HEK293T (cell line): ENCODE measurements around the gene CDH13.

Experiments
- CTCF ChIA-PET: fragments of 350-600 bp; formaldehyde crosslinking; extraction: SDS; loops from one replicate; lab custom pipeline; 2021; ENCODE audit warnings: antibody characterized with exemption, inconsistent platforms; lab: Yijun Ruan, JAX
- POLR2A ChIA-PET: fragments of 350-600 bp; formaldehyde crosslinking; extraction: SDS; loops from one replicate; lab custom pipeline; 2020; ENCODE audit warnings: antibody characterized with exemption, inconsistent platforms; lab: Yijun Ruan, JAX
- DNase-seq: peaks from one replicate; pipeline ENCODE4 v3.0.0; 2012; ENCODE audit warnings: mixed read lengths; ENCODE audit errors: extremely low spot score
- ARNT ChIP-seq: fragments of 450-650 bp; IDR thresholded peaks from 2 replicates; pipeline ENCODE4 v1.6.1; 2017; ENCODE audit warnings: mild to moderate bottlenecking
- BHLHE40 ChIP-seq: fragments of 450-650 bp; IDR thresholded peaks from 2 replicates; pipeline ENCODE4 v1.6.1; 2016; ENCODE audit warnings: mild to moderate bottlenecking, moderate library complexity, borderline replicate concordance
- CTBP1 ChIP-seq: fragments of 450-650 bp; IDR thresholded peaks from 2 replicates; pipeline ENCODE4 v1.6.1; 2016; ENCODE audit warnings: borderline replicate concordance
- ELF4 ChIP-seq: fragments of 450-650 bp; IDR thresholded peaks from 2 replicates; pipeline ENCODE4 v1.6.1; 2017; ENCODE audit warnings: antibody characterized with exemption
- FOXA1 ChIP-seq: fragments of 450-650 bp; IDR thresholded peaks from 2 replicates; pipeline ENCODE4 v1.6.1; 2016; ENCODE audit warnings: mild to moderate bottlenecking
- FOXK2 ChIP-seq: fragments of 450-650 bp; IDR thresholded peaks from 2 replicates; pipeline ENCODE4 v1.6.1; 2016; ENCODE audit warnings: mild to moderate bottlenecking
- FOXM1 ChIP-seq: fragments of 450-650 bp; IDR thresholded peaks from 2 replicates; pipeline ENCODE4 v1.6.1; 2017; ENCODE audit warnings: mild to moderate bottlenecking, borderline replicate concordance
- HDGF ChIP-seq: fragments of 450-650 bp; IDR thresholded peaks from 2 replicates; pipeline ENCODE4 v1.6.1; 2017; ENCODE audit warnings: antibody characterized with exemption, borderline replicate concordance
- L3MBTL2 ChIP-seq: fragments of 450-650 bp; conservative IDR thresholded peaks from 2 replicates; pipeline ENCODE4 v1.6.1; 2016; ENCODE audit warnings: mild to moderate bottlenecking
- LEF1 ChIP-seq: fragments of 450-650 bp; IDR thresholded peaks from 2 replicates; pipeline ENCODE4 v1.6.1; 2017; ENCODE audit warnings: mild to moderate bottlenecking, borderline replicate concordance
- NFRKB ChIP-seq: fragments of 450-650 bp; IDR thresholded peaks from 2 replicates; pipeline ENCODE4 v1.6.1; 2016; ENCODE audit warnings: mild to moderate bottlenecking, moderate library complexity
- SP1 ChIP-seq: fragments of 450-650 bp; IDR thresholded peaks from 2 replicates; pipeline ENCODE4 v1.6.1; 2017
- SUZ12 ChIP-seq: fragments of 450-650 bp; IDR thresholded peaks from 2 replicates; pipeline ENCODE4 v1.6.1; 2016; ENCODE audit warnings: mild to moderate bottlenecking
- TARDBP ChIP-seq: fragments of 450-650 bp; IDR thresholded peaks from 2 replicates; pipeline ENCODE4 v1.6.1; 2016
- ZNF384 ChIP-seq: fragments of 450-650 bp; IDR thresholded peaks from 2 replicates; pipeline ENCODE4 v1.6.1; 2016
- TF ChIP-seq, protein P1 (sequence below): fragments of 450-650 bp; IDR thresholded peaks from 2 replicates; pipeline ENCODE4 v1.6.1; 2016

CDH13 gene

DNA sequence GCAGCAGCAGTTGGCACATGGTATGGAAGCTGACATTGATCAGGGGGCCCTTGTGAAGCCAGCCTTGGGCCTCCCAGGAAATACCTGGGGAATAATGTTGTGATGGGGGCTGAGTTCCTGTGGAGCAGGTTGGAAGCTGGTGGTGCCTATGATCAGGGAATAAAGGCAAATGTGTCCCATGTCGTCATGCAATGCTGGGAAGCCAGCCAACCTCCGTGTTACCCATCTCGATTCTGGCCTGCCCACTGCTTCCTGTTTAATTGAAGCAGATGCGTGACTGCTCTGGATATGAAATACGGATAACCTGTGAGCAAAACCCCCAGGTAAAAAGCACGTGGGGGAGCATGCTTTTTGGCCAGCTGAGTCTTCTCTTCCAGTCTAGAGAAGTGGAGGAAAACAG is 600.6 kb downstream of the CDH13 start:
- TF ChIP-seq TARDBP (no peak), L3MBTL2 (no peak), ZNF384 (no peak), SUZ12 (no peak), CTBP1 (no peak), SP1 (no peak)
- no peak for DNase-seq
- ChIA-PET CTCF (interaction anchor here (1.0 kb wide), 1 partner anchor 12 kb away, joined by 3 read pairs; no protein-coding TSS in a partner anchor), POLR2A (no interaction called here)

- TF ChIP-seq LEF1 (no peak), HDGF (no peak), CTBP1 (no peak), FOXA1 (no peak), NFRKB (no peak), ZNF384 (no peak), ARNT (no peak), ELF4 (no peak), SP1 (no peak), BHLHE40 (no peak), FOXK2 (no peak), SUZ12 (no peak), FOXM1 (no peak), L3MBTL2 (no peak), TARDBP (no peak)
- TF ChIP-seq, protein P1, sequence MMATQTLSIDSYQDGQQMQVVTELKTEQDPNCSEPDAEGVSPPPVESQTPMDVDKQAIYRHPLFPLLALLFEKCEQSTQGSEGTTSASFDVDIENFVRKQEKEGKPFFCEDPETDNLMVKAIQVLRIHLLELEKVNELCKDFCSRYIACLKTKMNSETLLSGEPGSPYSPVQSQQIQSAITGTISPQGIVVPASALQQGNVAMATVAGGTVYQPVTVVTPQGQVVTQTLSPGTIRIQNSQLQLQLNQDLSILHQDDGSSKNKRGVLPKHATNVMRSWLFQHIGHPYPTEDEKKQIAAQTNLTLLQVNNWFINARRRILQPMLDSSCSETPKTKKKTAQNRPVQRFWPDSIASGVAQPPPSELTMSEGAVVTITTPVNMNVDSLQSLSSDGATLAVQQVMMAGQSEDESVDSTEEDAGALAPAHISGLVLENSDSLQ = no peak
- ChIA-PET POLR2A (no interaction called here), CTCF (no interaction called here)
- no peak for DNase-seq
These were observed 605.0 kb downstream of the CDH13 start for GRCh38 chr16:83231729-83232128.

- TF ChIP-seq L3MBTL2 (no peak), FOXA1 (no peak), ZNF384 (no peak), SUZ12 (no peak), ELF4 (no peak), SP1 (no peak), FOXK2 (no peak)
- ChIA-PET CTCF (no interaction called here), POLR2A (no interaction called here)
- DNase-seq = no peak
These were observed 606.4 kb downstream of the CDH13 start for GRCh38 chr16:83233153-83233552.

DNA sequence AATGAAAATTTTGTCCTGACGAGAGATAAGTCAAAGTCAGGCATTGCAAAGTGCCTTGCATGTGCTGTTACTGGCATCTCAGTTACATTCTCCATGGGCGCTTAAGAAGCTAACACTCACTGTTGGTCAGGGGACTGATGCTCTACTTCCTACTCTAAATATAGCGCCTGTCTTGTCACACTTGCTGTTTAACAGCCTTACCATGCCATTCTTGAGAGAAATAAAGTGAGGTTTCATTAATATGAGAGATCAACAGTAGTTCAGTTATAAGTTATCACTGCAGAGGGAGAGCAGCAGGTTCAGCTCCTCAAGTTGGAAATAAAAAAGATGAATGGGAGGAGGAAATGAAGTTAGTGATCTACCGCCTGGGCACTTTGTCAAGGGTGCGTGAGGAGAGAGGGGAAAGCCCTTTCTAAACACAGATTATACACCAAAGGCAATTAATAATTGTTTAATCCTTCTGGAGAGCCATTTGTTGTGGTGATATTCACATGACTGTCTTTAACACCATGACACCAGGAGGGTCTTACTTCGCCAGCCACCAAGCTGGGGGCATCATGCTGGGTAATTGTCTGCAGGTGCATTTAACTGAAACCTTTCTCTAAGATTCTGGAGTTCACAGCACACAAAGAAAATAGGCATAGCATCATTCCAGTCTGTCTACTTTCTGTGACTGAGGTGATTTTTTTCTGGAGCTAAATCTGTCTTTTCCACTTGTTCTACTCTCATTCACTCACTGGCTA is 612.4 kb downstream of the CDH13 start:
- TF ChIP-seq ELF4 (no peak), SUZ12 (no peak), SP1 (no peak), FOXK2 (no peak), BHLHE40 (no peak), L3MBTL2 (no peak), ZNF384 (no peak), HDGF (no peak), FOXM1 (no peak), TARDBP (no peak), CTBP1 (no peak), FOXA1 (no peak), LEF1 (no peak), ARNT (no peak), NFRKB (no peak)
- TF ChIP-seq, protein P1 = no peak
- POLR2A ChIA-PET = no interaction called here
- CTCF ChIA-PET = no interaction called here
- DNase-seq = no peak

- CTCF ChIA-PET = no interaction called here
- no peak for TF ChIP-seq LEF1
- TF ChIP-seq FOXM1 = no peak
- no peak for TF ChIP-seq ELF4
- no peak for TF ChIP-seq NFRKB
- no peak for TF ChIP-seq HDGF
- TF ChIP-seq BHLHE40 = no peak
- no peak for TF ChIP-seq TARDBP
- TF ChIP-seq CTBP1 = no peak
- no peak for TF ChIP-seq L3MBTL2
- TF ChIP-seq FOXA1 = no peak
- TF ChIP-seq ZNF384 = no peak
- TF ChIP-seq, protein P1 = no peak
- TF ChIP-seq ARNT = no peak
- no peak for TF ChIP-seq SP1
- TF ChIP-seq FOXK2 = no peak
- POLR2A ChIA-PET = no interaction called here
- DNase-seq = no peak
These were observed 617.3 kb downstream of the CDH13 start for GRCh38 chr16:83244057-83244456.

DNA sequence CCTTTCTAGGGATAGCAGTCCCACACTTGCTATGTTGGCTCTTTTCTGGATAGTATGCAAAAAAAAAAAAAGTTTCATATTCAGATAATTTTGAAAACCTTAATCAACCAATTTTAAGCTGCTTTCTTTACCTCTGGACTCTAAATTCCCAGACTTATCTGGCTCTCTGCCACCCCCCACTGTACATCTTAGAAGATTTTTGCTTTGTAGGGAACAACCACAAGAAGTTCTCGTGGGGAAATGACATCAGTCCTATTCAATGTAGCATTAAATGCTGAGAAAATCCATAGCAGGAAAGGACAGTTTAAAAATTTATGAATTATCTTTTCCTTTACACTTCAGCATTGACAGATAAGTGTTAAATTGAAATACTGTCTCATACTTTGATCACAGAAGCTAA is 618.3 kb downstream of the CDH13 start:
- ChIA-PET POLR2A (no interaction called here), CTCF (no interaction called here)
- DNase-seq = no peak
- no peak for TF ChIP-seq SUZ12
- TF ChIP-seq TARDBP = no peak
- no peak for TF ChIP-seq L3MBTL2
- no peak for TF ChIP-seq ARNT
- TF ChIP-seq FOXM1 = no peak
